Astrocyte of the spinal cord (primary cell): ENCODE results near the gene IFT20.
"Not testable (repeated sequence)": the region's sequence is repeated elsewhere in the genome, so short reads cannot be mapped to it uniquely, and the experiment has no call there.

ENCODE experiments used
- DNase-seq: peaks from one replicate; pipeline ENCODE4 v3.0.0; 2011; ENCODE audit warnings: low read depth, low spot score
- H3K4me3 ChIP-seq: 2 replicates; pipeline ENCODE4 v1.5.1; 2011; ENCODE audit warnings: low read depth, mild to moderate bottlenecking, low read length, moderate library complexity
- in situ Hi-C: cut with HindIII; loops from 2 replicates; pipeline ENCODE4 v1.10.0; 2017; ENCODE audit warnings: low sequenced_read_pairs
- TF ChIP-seq, protein P1 (sequence below): IDR thresholded peaks from 2 replicates; pipeline ENCODE4 v1.5.1; 2012; ENCODE audit warnings: low read depth, mild to moderate bottlenecking, low read length, inconsistent platforms

The IFT20 gene

DNA sequence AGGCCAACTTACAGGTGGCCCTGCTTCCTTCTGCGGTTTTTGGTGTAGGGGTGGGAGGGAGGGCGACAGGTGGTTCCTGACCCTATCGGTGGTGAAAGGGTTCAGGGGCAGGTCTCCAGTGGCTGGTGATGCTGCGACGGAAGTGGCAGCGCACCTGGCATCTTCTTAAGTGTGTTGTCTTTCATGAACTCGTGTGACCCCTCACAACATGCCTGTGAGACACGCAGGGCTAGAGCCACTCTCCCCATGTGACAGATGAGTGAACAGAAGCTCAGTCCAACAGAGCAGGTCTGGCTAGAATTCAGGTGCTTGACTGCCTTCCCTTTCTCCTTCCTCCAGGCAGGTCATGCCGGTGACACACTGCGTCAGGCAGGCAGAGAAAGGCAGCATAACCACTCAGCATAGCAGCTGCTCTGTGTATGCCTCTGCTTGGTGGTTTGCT is 8.2 kb upstream of the IFT20 start:
- in situ Hi-C loops = no loop called here
- TF ChIP-seq, protein P1, sequence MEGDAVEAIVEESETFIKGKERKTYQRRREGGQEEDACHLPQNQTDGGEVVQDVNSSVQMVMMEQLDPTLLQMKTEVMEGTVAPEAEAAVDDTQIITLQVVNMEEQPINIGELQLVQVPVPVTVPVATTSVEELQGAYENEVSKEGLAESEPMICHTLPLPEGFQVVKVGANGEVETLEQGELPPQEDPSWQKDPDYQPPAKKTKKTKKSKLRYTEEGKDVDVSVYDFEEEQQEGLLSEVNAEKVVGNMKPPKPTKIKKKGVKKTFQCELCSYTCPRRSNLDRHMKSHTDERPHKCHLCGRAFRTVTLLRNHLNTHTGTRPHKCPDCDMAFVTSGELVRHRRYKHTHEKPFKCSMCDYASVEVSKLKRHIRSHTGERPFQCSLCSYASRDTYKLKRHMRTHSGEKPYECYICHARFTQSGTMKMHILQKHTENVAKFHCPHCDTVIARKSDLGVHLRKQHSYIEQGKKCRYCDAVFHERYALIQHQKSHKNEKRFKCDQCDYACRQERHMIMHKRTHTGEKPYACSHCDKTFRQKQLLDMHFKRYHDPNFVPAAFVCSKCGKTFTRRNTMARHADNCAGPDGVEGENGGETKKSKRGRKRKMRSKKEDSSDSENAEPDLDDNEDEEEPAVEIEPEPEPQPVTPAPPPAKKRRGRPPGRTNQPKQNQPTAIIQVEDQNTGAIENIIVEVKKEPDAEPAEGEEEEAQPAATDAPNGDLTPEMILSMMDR = no peak
- no peak overlapping the region for H3K4me3 ChIP-seq
- DNase-seq = no peak

DNA sequence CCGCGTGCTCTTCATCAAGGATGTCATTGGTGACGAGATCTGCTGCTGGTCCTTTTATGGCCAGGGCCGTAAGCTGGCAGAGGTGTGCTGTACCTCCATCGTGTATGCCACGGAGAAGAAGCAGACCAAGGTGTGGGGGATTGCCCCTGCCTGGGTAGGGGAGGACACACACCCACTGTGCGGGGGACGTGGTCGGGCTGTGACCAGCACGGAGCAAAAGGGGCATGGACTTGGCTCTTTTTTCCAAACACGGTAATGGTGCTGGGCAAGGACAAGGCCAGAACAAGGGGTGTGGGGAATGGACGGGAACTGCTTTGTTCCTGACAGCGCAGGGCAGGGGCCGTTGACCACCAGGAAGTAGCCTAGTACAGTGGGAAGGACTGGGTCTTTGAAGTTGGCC is 7.0 kb upstream of the IFT20 start:
- in situ Hi-C loops = no loop called here
- no peak overlapping the region for H3K4me3 ChIP-seq
- DNase-seq = no peak
- TF ChIP-seq, protein P1 = no peak

DNA sequence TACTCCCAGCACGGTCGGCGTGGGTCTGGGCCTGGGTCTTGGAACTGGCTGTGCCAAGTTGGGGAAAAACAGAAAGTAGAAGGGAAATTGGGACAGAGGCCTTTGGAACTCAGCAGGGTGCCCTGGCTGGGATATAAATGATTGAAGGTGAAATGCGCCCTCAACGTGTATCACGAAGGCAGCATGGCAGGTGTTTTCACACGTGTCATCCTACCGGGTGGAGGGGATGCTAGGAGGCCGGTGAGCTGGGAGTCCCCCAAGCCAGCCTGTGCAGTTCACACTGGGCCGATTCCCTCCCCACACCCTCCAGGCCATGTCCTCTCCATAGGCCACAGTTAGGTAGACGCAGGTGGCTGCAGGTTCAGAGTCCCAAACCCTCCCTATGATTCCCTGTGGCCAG is 6.2 kb upstream of the IFT20 start:
- TF ChIP-seq, protein P1 = no peak
- no peak for DNase-seq
- H3K4me3 ChIP-seq = no peak overlapping the region
- in situ Hi-C loops = no loop called here

DNA sequence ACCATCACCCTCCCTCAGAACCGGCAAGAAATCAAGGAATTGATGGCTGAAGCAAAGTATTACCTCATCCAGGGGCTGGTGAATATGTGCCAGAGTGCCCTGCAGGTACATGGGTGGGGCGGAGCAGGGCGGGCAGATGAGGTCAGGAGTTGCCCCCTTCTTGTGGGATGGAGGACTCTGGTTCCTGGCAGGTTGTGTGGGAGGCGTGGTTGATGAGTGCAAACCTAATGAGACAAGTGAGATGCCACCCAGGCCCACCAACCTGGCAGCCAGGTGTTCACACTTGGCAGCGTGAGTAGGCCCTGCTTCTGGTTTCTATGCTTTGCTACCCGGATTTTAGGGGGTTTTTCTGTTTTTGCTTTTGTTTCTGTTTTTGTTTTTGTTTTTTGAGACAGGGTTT is 5.1 kb upstream of the IFT20 start:
- no peak overlapping the region for H3K4me3 ChIP-seq
- no peak for DNase-seq
- TF ChIP-seq, protein P1 = no peak
- in situ Hi-C loops = no loop called here

DNA sequence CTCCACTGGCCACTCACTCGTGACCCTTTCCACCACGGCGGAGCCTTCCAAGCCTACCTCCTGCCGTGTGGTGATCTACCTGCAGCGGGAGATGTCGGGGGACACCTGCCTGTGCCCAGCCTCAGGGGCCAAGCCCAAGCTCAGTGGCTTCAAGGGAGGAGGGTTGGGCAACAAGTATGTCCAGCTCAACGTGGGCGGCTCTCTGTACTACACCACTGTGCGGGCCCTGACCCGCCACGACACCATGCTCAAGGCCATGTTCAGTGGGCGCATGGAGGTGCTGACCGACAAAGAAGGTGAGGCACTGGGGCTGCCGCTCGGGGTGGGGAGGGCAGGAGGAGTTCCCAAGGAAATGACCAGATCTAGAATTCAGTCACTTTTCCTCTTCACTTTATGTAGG is 4.2 kb upstream of the IFT20 start:
- TF ChIP-seq, protein P1 = no peak
- no peak overlapping the region for H3K4me3 ChIP-seq
- no peak for DNase-seq
- in situ Hi-C loops = no loop called here

DNA sequence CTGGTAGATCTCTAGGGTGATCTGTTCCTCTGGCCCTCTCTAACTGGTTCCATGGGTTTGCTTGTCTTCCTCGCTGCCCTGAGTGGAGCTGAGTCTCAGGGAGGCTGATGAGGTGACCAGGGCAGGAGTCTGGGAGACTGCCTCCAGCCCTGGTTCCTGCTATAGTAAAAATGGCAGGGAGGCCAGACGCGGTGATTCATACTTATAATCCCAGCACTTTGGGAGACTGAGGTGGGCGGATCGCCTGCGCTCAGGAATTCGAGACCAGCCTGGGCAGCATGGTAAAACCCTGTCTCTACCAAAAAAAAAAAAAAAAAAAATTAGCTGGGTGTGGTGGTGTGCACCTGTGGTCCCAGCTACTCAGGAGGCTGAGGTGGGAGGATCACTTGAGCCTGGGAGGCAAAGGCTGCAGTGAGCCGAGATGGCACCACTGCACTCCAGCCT is 3.5 kb upstream of the IFT20 start:
- H3K4me3 ChIP-seq, DNase-seq, in situ Hi-C loops: not testable (repeated sequence)

DNA sequence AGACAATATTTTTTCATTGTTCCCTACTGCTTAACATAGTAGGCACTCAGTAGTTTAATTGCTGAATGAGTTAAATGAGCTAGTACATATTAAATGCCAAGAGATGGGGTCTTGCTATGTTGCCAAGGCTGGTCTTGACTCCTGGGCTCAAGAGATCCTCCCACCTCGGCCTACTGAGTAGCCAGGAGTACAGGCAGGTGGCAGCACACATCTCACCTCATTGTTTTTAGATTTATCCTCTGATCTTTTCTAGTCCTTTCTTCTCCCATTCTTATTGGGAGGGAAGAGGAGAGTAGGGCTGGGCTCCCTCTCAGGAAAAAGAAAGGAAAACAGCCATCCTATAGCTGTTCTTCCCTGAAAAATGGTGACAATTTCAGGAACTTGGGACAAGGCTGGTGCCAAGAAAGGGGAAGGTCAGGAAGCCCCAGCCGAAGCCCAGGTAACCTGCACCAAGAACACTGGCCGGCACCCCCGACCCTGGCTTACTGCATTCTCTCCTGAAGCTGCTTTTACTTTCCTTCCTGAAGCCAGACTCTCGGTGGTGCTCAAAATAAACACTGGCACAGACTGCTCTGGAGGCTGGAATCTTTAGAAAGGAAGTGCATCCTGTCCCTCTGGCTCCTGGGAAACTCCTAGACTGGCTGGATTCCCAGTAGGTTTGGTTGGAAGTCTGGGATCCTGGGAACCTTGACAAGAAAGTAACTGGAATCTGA is 2.9 kb upstream of the IFT20 start:
- H3K4me3 ChIP-seq = no peak overlapping the region
- peak; percentile 45 for DNase-seq

More for the DNA sequence above, 2.9 kb upstream of the IFT20 start:
- in situ Hi-C loops = no loop called here
- TF ChIP-seq, protein P1 = no peak
